ENCODE results near the gene C16orf87.
A peak's percentile ranks its signal among the peaks of the same experiment; 100 is the strongest.
"Not testable (repeated sequence)": the region's sequence is repeated elsewhere in the genome, so short reads cannot be mapped to it uniquely, and the experiment has no call there.

Gene C16orf87

DNA sequence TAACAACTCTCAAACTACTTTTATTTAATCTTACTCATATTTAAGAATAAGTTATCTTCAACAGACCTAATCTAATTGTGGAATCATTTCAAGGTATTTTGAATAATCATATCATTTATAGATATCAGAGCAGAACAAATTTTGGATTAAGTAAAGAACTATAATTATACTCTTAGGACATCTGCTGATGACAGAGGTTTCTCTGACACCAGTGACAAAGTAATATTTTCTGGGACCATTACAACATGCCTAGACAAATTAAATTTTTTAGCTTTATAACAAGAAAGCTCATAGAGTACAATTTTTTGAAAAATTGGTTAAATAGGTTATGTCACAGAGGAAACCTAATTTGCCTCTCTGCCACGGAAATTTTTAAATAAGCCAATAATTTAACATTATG lies 30.5 kb downstream of the C16orf87 start:
- no peak for DNase-seq (ENCODE audit: low read depth)

- DNase-seq (ENCODE audit: low read depth): no peak
These were observed 33.5 kb downstream of the C16orf87 start for GRCh38 chr16:46797501-46797900.

- no peak for DNase-seq (ENCODE audit: low read depth)
These were observed 34.2 kb downstream of the C16orf87 start for GRCh38 chr16:46796764-46797269.

DNA sequence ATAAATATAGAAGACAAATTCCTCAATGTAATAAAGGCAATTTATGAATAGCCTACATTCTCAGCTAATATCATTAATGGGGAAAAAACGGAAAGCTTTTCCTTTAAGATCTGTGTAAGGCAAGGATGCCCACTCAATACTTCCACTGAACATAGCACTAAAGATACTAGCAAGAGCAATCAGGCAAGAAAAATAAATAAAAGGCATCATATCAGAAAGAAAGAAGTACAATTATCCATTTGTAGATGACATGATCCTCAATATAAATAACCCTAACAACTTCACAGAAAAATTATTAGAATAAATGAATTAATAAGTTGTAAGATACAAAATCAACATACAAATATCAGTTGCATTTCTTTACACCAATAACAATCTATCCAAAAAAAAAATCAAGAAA lies 37.1 kb downstream of the C16orf87 start:
- DNase-seq (ENCODE audit: low read depth): no peak

DNA sequence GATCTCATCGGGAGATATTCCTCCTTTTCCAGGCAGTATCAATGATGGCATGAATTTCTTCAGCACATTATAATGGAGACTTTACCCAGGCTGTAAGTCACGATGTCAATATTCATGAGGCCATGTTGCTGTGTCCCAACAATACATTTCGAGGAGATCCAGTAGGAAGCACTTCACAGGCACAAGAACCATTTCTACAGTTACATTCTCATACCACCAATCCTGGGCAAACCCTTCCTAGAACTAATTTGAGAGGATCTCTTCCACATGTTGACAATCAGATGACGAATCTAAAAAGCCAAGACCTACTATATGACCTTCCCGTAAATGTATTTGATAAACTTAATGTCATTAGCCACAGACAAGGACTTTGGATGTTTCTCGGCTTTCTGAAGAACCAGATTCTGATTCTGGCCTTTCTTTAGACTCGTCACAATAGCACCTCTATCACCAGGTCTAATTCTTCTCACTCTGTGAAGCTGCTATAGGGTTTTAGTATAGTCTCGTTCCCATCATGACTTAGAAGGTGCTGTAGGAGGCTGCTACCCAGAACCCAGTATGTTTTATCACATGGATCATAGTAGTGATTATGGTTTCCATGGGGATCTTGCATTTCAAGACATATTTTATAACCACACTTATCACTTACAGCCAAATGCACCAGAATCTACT lies 40.2 kb downstream of the C16orf87 start:
- DNase-seq (ENCODE audit: low read depth): no peak

DNA sequence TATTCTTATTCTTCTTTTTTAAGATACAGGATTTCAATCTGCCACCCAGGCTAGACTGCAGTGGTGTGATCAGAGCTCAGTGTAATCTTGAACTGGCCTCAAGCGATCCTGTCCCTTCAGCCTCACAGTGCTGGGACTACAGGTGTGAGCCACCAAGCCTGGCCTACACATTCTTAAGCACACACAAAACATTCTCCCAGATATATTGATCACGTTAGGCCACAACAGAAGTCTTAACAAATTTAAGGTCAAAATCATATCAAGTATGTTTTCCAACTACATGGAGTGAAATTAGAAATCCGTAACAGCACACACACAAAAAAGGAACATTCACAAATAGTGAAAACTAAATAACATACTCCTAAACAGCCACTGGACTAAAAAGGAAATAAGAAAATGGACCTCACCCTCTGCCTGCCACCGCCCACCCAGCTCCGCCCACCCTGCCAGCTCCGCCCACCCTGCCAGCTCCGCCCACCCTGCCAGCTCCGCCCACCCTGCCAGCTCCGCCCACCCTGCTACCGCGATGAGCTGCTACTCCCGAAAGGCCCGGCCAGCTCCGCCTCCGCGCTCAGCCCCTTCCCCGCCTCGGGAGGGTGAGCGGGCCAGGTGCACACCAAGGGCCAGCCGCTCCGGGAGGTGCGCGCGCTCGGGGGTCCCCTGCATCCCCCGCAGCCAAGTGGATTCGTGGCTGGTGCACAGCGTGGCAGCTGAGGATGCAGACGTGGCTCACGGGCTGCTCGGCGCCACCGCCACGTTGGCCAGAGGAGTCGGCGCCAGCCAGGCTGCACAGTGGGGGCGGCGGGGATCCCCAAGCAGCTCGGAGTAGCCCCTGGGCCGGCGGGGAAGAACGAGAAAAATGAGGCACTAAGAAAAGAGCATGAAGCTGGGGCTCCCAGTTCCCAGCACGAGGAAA lies 41.2 kb downstream of the C16orf87 start:
- DNase-seq (ENCODE audit: low read depth): peak; percentile 68

DNA sequence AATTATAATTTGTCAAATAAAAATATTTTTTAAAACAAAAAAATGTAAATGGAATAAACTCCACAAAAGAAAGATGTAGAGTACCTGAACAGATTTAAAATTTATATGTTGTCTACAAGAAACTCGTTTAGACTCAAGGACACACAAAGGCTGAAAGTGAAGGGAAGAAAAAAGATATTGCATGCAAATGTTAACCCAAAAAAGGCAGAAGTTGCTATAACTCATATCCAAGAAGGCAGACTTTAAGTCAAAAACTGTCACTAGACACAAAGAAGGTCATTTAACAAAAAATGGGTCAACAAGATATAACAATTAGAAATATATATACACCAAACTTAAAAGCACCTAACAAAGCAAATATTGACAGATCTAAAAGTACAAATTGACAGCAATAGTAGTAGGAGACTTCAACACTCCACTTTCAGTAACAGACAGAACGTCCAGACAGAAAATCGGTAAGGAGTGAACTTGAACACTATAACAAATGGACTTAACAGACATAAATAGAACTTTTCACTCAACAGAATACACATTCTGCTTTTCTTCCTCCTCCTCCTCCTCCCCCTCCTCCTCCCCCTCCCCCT lies 42.0 kb downstream of the C16orf87 start:
- no peak for DNase-seq (ENCODE audit: low read depth)

- DNase-seq (ENCODE audit: low read depth): no peak
These were observed 43.1 kb downstream of the C16orf87 start for GRCh38 chr16:46787909-46788308.

DNA sequence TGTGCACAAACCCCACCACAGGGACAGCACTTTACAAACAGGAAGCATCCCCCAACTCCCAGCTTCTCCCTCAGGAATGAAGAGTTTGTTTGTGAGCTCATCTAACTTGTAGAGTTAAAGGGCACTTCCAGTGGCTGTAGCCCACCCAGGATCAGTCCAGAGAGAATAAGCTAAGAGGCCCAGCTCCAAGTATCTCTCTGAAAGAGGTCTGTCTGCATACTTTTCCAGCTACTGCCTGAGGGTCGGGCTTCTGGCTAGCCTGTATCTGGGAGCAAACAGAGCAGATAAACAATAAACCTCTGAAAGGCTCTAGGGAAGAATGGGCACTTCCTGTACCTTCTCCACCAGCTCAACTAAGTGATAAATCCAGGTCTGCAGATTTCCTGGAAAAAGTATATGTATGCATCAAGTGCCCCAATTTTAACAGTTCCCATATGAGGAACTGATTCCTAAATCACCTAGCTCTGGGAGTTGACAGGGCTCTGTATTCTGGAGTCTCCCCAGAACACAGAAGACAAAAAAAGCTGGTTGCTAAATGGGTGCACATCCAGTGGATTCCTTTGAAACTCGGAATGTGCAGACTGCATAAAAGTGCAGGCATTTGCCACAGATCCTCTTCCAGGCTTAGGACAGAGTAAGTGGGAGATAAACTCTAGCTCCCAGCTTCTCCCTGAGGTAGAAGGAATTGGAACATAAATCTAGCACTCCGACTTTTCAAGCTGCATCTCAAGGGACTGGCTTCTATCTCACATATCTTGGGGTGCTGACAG lies 45.7 kb downstream of the C16orf87 start:
- DNase-seq (ENCODE audit: low read depth): no peak

DNA sequence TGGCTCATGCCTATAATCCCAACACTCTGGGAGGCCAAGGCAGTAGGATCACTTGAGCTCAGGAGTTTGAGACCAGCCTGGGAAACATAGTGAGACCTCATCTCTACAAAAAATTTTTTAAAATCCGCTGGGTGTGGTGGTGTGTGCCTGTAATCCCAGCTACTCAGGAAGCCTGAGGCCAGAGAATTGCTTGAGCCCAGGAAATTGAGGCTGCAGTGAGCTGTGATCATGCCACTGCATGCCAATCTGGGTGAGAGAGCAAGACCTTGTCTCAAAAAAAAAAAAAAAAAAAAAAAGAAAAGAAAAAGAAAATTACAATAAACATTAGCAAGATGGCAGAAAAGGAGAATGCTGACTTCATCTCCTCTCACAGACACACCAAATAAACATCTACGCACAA lies 46.4 kb downstream of the C16orf87 start:
- not testable (repeated sequence) for DNase-seq (ENCODE audit: low read depth)

GRCh38 chr16:46783800-46784199 lies 47.2 kb downstream of the C16orf87 start:
- DNase-seq (ENCODE audit: low read depth): no peak

DNA sequence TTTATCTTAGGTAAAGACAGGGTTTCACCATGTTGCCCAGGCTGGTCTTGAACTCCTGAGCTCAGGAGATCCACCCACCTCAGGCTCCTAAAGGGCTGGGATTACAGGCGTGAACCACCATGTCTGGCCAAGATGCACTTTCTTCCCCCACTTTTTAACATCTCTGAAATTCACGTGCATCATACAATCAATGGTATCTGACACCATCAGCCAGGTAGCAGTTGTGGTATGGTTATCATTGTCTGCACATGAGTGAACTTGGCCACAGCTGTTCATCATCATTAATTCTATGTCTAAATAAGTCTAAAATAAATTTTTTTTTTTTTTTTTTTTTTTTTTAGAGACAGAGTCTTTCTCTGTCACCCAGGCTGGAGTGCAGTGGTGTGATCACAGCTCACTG lies 48.7 kb downstream of the C16orf87 start:
- no peak for DNase-seq (ENCODE audit: low read depth)

- no peak for DNase-seq (ENCODE audit: low read depth)
These were observed 53.2 kb downstream of the C16orf87 start for GRCh38 chr16:46777804-46778203.

GRCh38 chr16:46775214-46775613 lies 55.8 kb downstream of the C16orf87 start:
- no peak for DNase-seq (ENCODE audit: low read depth)

GRCh38 chr16:46774743-46775177 lies 56.2 kb downstream of the C16orf87 start:
- DNase-seq (ENCODE audit: low read depth): no peak

DNA sequence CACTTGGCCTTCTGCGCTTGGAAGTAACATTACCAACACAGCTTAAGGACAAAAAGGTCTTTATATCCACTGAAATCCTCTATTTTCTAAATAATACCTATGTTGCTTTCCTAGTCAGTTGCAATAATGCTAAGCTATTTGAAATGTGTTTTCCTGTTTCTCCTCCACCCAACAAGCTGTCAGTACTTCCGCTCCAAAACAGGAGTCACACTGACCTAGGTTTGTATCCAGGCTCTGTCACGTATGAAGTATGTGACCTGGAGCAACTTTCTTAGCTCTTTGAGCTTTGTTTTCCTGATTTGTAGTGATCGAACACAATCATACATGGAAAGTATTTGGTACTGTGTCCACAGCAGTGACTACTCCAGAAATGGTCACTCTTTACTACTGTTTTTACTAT lies 58.5 kb downstream of the C16orf87 start:
- DNase-seq (ENCODE audit: low read depth): no peak

GRCh38 chr16:46768809-46769208 lies 62.2 kb downstream of the C16orf87 start:
- no peak for DNase-seq (ENCODE audit: low read depth)

DNA sequence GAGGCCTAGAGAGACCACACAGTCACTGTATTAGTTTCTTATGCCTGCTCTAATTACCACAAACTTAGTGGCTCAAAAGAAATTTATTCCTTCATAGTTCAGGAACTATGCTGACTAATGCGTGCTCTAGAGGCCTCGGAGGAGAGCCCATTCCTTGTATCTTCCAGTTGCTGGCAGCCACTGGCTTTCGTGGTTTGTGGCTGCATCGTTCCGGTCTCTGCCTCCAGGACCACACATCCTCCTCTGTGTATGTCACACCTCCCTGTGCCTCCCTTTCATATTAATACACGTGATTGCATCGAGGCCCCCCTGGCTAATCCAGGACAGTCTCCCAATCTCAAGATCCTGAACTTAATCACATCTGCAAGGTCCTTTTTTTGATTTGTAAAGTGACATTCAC lies 65.9 kb downstream of the C16orf87 start:
- no peak for DNase-seq (ENCODE audit: low read depth)

DNA sequence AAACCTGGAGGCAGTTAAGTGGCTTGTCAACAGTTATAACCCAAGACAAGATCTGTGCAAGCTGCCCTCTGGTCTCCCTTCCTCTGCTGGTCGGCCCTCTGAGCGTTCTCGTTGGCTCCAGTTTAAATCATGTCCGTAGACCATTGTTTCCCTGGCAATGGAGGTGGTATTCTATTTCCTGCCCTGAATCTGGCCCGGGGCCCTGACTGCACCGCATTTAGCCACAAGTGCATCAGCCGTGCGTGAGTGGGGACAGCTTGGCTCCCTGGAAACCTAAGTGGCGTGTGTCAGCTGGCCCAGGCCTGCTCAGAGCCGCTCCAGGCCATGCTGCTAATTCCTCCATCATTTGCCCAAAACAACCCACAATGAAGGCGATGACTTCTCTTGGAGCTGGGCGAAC lies 67.8 kb downstream of the C16orf87 start:
- DNase-seq (ENCODE audit: low read depth): no peak

DNA sequence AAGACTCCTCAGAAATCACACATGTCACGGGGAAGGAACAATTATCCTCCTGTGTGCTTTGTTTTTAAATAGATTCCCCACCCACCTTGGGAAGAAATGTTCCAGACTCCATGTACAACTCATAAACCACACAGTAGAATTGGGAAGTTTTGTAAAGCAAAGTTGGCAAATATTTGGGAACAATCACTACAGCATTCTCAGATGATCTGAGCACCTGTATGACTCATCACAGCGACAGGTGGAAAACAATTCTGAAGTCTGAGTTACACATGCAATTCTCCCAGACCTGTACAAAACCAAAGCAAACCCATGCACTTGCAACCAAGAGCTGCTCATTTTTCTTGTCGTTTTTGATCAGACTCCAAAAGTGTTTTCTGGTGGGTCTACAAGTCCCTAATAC lies 68.4 kb downstream of the C16orf87 start:
- no peak for DNase-seq (ENCODE audit: low read depth)

GRCh38 chr16:46759309-46759708 lies 71.7 kb downstream of the C16orf87 start:
- no peak for DNase-seq (ENCODE audit: low read depth)

Data from activated T-cell treated with anti-CD3 and anti-CD28 coated beads for 1 hour (primary cell).